ENCODE results near the gene ANKFN1.

The ANKFN1 gene

GRCh38 chr17:56146534-56146933 lies 6.7 kb upstream of the ANKFN1 start:
- H3K27me3 ChIP-seq = no peaks in the 10 kb centered on the region
- H3K4me1 ChIP-seq (ENCODE audit: control insufficient read depth in 1 of 2, insufficient read depth in 1 of 2, low read depth in 1 of 2, low read length in 1 of 2) = peaks cover 0 to 10% of the 10 kb centered on the region in 2 experiments
- no peaks in the 10 kb centered on the region for H3K9me3 ChIP-seq
- no peak overlapping the region for H3K27ac ChIP-seq
- H3K36me3 ChIP-seq = no peaks in the 10 kb centered on the region
- no peak overlapping the region for H3K4me3 ChIP-seq (ENCODE audit: low read depth in 1 of 2, low read length in 1 of 2)
- no peak for TF ChIP-seq CTCF (IDR thresholded peaks at IDR 0.05)

GRCh38 chr17:56148333-56148732 lies 4.9 kb upstream of the ANKFN1 start:
- H3K27ac ChIP-seq = no peak overlapping the region
- no peaks in the 10 kb centered on the region for H3K4me1 ChIP-seq (ENCODE audit: control insufficient read depth in 1 of 2, insufficient read depth in 1 of 2, low read depth in 1 of 2, low read length in 1 of 2)
- no peaks in the 10 kb centered on the region for H3K9me3 ChIP-seq
- H3K36me3 ChIP-seq = no peaks in the 10 kb centered on the region
- no peaks in the 10 kb centered on the region for H3K27me3 ChIP-seq
- no peak for TF ChIP-seq CTCF (IDR thresholded peaks at IDR 0.05)
- no peak overlapping the region for H3K4me3 ChIP-seq (ENCODE audit: low read depth in 1 of 2, low read length in 1 of 2)

- TF ChIP-seq CTCF (IDR thresholded peaks at IDR 0.05) = no peak
These were observed 3.8 kb upstream of the ANKFN1 start for GRCh38 chr17:56149266-56150036.

GRCh38 chr17:56150649-56151048 lies 2.6 kb upstream of the ANKFN1 start:
- Histone ChIP-seq H3K36me3 (no peaks in the 10 kb centered on the region), H3K27me3 (no peaks in the 10 kb centered on the region), H3K4me1 (ENCODE audit: control insufficient read depth in 1 of 2, insufficient read depth in 1 of 2, low read depth in 1 of 2, low read length in 1 of 2) (peaks cover under 1 to 4% of the 10 kb centered on the region in 2 experiments), H3K4me3 (ENCODE audit: low read depth in 1 of 2, low read length in 1 of 2) (no peak overlapping the region), H3K27ac (no peak overlapping the region), H3K9me3 (no peaks in the 10 kb centered on the region)
- no peak for TF ChIP-seq CTCF (IDR thresholded peaks at IDR 0.05)

More at GRCh38 chr17:56149266-56150036, 3.8 kb upstream of the ANKFN1 start:
- Histone ChIP-seq H3K4me3 (ENCODE audit: low read depth in 1 of 2, low read length in 1 of 2) (no peak overlapping the region), H3K36me3 (no peaks in the 10 kb centered on the region), H3K27me3 (no peaks in the 10 kb centered on the region), H3K27ac (no peak overlapping the region), H3K4me1 (ENCODE audit: control insufficient read depth in 1 of 2, insufficient read depth in 1 of 2, low read depth in 1 of 2, low read length in 1 of 2) (no peaks in the 10 kb centered on the region), H3K9me3 (no peaks in the 10 kb centered on the region)

GRCh38 chr17:56157845-56158244 lies 4.6 kb downstream of the ANKFN1 start:
- Histone ChIP-seq H3K4me3 (ENCODE audit: low read depth in 1 of 2, low read length in 1 of 2) (no peak overlapping the region), H3K4me1 (ENCODE audit: control insufficient read depth in 1 of 2, insufficient read depth in 1 of 2, low read depth in 1 of 2, low read length in 1 of 2) (peaks cover 29 to 39% of the 10 kb centered on the region in 2 experiments), H3K27ac (no peak overlapping the region), H3K36me3 (no peaks in the 10 kb centered on the region), H3K27me3 (no peaks in the 10 kb centered on the region), H3K9me3 (no peaks in the 10 kb centered on the region)
- TF ChIP-seq CTCF (IDR thresholded peaks at IDR 0.05) = no peak
